Measurements from ENCODE around the gene SMAP2. TPM values are rescaled to one million over a fixed set of nuclear protein-coding genes. Genes with fewer than 3 reads are reported as not detected.

Gene SMAP2
- total RNA-seq, 1 donor from 2014 or later, result 16.3 TPM

GRCh38 chr1:40438391-40439015, 65.0 kb downstream of the SMAP2 start:
- no peak for ATAC-seq
- no peak for DNase-seq (ENCODE audit: missing footprints)
- intact Hi-C loops (cut with DNase I), result no loop called here

GRCh38 chr1:40439247-40439646, 65.7 kb downstream of the SMAP2 start:
- intact Hi-C loops (cut with DNase I), result no loop called here
- ATAC-seq (no peak), DNase-seq (ENCODE audit: missing footprints) (no peak)

- ATAC-seq, result peak; percentile 100
- intact Hi-C loops (cut with DNase I), result no loop called here
- DNase-seq (ENCODE audit: missing footprints), result peak; percentile 96
Measured at GRCh38 chr1:40449684-40450494, 76.4 kb downstream of the SMAP2 start, which contains the start of gene ZFP69B. ZFP69B (plus strand) TSS chr1:40450476; CDS start chr1:40450962, 486 bp downstream.

GRCh38 chr1:40450495-40451237, 77.1 kb downstream of the SMAP2 start:
- intact Hi-C loops (cut with DNase I), result no loop called here
- DNase-seq (ENCODE audit: missing footprints) (no peak), ATAC-seq (no peak)

- intact Hi-C loops (cut with DNase I), result no loop called here
- no peak for ATAC-seq
- DNase-seq (ENCODE audit: missing footprints), result no peak
Measured at GRCh38 chr1:40451238-40451585, 77.7 kb downstream of the SMAP2 start.

- intact Hi-C loops (cut with DNase I), result no loop called here
- no peak for DNase-seq (ENCODE audit: missing footprints)
Measured at GRCh38 chr1:40454873-40455272, 81.3 kb downstream of the SMAP2 start.

GRCh38 chr1:40462956-40463590, 89.5 kb downstream of the SMAP2 start:
- intact Hi-C loops (cut with DNase I), result no loop called here
- no peak for ATAC-seq
- DNase-seq (ENCODE audit: missing footprints), result no peak

More at GRCh38 chr1:40454873-40455272, 81.3 kb downstream of the SMAP2 start:
- no peak for ATAC-seq

- ATAC-seq (no peak), DNase-seq (ENCODE audit: missing footprints) (no peak)
- intact Hi-C loops (cut with DNase I), result no loop called here
Measured at GRCh38 chr1:40469327-40469726, 95.8 kb downstream of the SMAP2 start.

Other genes with a start within 250 kb of the SMAP2 start
- gene RLF, start 212.3 kb upstream of the SMAP2 start, total RNA-seq, result 12.7 TPM
- not detected for gene TMCO2, start 125.8 kb upstream of the SMAP2 start, total RNA-seq
- 37.4 TPM for gene ZMPSTE24, start 115.5 kb upstream of the SMAP2 start, total RNA-seq
- gene COL9A2, start 56.4 kb upstream of the SMAP2 start, total RNA-seq, result 0.24 TPM
- gene ZFP69B, start 76.7 kb downstream of the SMAP2 start, total RNA-seq, result 1.2 TPM
- 1.8 TPM for gene ZFP69, start 103.6 kb downstream of the SMAP2 start, total RNA-seq
- 4.7 TPM for gene EXO5, start 135.0 kb downstream of the SMAP2 start, total RNA-seq
- gene ZNF684, start 157.9 kb downstream of the SMAP2 start, total RNA-seq, result 9.7 TPM

Measured in Right ventricle myocardium inferior (tissue), 1 donor.